ENCODE data around the gene SGSM2. TPM values are rescaled to one million over a fixed set of nuclear protein-coding genes. Genes with fewer than 3 reads are reported as not detected.
A peak's percentile ranks its signal among the peaks of the same experiment; 100 is the strongest.

The SGSM2 gene
- total and polyA plus RNA-seq, 2 of the 13 experiments (the other 11 are each of a cell fraction or from before 2014, with no cell fraction given), result 30.4 to 51.3 TPM

DNA sequence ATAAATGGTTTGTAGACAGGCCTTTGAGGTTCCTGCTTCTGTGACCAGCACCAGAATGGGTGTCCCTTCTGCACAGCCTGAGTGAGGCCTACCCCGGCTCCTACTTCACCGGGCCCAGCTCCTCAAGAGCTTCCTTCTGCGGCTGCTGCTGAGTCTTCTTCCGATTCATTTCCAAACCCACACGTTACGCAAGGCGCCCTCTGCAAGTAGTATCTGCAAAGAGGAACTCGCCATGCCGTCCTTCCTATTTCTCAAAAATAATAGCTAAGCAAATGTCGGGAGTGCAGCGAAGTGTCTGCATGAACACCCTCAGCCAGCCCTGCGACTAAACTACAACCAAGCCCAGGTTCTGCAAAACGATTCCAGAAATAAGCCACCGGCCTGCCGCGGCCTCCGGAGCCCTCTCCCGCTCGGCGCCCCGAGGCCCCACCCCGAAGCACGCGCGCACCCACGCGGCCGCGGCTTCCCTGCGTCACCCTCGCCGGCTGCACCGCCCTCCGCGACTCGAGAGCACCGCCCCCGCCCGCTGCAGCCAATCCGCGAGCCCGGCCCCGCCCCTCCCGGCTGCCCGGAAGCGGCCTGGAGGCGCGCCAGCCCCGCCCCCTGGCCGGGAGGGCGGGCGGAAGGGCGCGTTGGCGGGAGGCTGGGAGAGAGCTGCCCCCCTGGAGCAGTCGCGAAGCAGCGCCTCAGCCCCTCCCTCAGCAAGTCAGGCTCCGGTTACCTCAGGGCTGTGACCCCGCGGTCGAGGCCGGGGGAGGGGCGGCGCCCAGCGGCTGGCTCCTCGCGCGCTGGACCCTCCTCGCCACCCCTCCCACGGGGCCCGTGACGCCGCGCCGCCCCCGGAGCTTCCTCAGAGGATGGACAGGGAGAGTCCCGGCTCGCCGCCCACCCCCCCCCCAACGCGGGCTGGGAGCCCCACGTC, 55.2 kb downstream of the SGSM2 start (continued):
- peak; percentile 28; the same call in 1 of the 2 replicates for TF ChIP-seq MXD1 (CRISPR knock-in tag; IDR thresholded peaks at IDR 0.05)
- peak; percentile 48; the same call in 1 of the 2 replicates for TF ChIP-seq SIN3A (IDR thresholded peaks at IDR 0.05; ENCODE audit: borderline replicate concordance, low read depth, low read length)
- TF ChIP-seq, protein P1, sequence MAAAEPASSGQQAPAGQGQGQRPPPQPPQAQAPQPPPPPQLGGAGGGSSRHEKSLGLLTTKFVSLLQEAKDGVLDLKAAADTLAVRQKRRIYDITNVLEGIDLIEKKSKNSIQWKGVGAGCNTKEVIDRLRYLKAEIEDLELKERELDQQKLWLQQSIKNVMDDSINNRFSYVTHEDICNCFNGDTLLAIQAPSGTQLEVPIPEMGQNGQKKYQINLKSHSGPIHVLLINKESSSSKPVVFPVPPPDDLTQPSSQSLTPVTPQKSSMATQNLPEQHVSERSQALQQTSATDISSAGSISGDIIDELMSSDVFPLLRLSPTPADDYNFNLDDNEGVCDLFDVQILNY (CRISPR knock-in tag; conservative IDR thresholded peaks at IDR 0.05), result no peak
- TF ChIP-seq HOXD1 (CRISPR knock-in tag; IDR thresholded peaks at IDR 0.05), result no peak
- TF ChIP-seq GATAD1 (CRISPR knock-in tag; IDR thresholded peaks at IDR 0.05), result 0 out of 2 replicates have a peak, but pooled peaks have one; percentile 6
- 0 out of 2 replicates have a peak, but pooled peaks have one; percentile 57 for TF ChIP-seq ZHX1 (CRISPR knock-in tag; IDR thresholded peaks at IDR 0.05; ENCODE audit: low read depth)
- TF ChIP-seq TSC22D2 (CRISPR knock-in tag; IDR thresholded peaks at IDR 0.05; ENCODE audit: borderline replicate concordance), result no peak
- TF ChIP-seq CREB1 (IDR thresholded peaks at IDR 0.05), result peak; percentile 16; the same call in 1 of the 2 replicates
- TF ChIP-seq CREB1 (CRISPR knock-in tag; IDR thresholded peaks at IDR 0.05), result no peak
- TF ChIP-seq, protein P2, sequence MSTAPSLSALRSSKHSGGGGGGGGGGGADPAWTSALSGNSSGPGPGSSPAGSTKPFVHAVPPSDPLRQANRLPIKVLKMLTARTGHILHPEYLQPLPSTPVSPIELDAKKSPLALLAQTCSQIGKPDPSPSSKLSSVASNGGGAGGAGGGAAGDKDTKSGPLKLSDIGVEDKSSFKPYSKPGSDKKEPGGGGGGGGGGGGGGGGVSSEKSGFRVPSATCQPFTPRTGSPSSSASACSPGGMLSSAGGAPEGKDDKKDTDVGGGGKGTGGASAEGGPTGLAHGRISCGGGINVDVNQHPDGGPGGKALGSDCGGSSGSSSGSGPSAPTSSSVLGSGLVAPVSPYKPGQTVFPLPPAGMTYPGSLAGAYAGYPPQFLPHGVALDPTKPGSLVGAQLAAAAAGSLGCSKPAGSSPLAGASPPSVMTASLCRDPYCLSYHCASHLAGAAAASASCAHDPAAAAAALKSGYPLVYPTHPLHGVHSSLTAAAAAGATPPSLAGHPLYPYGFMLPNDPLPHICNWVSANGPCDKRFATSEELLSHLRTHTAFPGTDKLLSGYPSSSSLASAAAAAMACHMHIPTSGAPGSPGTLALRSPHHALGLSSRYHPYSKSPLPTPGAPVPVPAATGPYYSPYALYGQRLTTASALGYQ (CRISPR knock-in tag; IDR thresholded peaks at IDR 0.05), result peak; percentile 42; the same call in 1 of the 2 replicates
- TF ChIP-seq ELF3 (CRISPR knock-in tag; IDR thresholded peaks at IDR 0.05), result peak; percentile 39; the same call in 1 of the 2 replicates
- TF ChIP-seq, protein P3, sequence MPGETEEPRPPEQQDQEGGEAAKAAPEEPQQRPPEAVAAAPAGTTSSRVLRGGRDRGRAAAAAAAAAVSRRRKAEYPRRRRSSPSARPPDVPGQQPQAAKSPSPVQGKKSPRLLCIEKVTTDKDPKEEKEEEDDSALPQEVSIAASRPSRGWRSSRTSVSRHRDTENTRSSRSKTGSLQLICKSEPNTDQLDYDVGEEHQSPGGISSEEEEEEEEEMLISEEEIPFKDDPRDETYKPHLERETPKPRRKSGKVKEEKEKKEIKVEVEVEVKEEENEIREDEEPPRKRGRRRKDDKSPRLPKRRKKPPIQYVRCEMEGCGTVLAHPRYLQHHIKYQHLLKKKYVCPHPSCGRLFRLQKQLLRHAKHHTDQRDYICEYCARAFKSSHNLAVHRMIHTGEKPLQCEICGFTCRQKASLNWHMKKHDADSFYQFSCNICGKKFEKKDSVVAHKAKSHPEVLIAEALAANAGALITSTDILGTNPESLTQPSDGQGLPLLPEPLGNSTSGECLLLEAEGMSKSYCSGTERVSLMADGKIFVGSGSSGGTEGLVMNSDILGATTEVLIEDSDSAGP (CRISPR knock-in tag; IDR thresholded peaks at IDR 0.05; ENCODE audit: borderline replicate concordance), result peak; percentile 35
- TF ChIP-seq, protein P4, sequence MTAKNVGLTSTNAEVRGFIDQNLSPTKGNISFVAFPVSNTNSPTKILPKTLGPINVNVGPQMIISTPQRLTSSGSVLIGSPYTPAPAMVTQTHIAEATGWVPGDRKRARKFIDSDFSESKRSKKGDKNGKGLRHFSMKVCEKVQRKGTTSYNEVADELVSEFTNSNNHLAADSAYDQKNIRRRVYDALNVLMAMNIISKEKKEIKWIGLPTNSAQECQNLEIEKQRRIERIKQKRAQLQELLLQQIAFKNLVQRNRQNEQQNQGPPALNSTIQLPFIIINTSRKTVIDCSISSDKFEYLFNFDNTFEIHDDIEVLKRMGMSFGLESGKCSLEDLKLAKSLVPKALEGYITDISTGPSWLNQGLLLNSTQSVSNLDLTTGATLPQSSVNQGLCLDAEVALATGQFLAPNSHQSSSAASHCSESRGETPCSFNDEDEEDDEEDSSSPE (CRISPR knock-in tag; IDR thresholded peaks at IDR 0.05), result peak; percentile 85
- TF ChIP-seq KDM5B (CRISPR knock-in tag; IDR thresholded peaks at IDR 0.05; ENCODE audit: borderline replicate concordance), result 0 out of 2 replicates have a peak, but pooled peaks have one; percentile 36
- no peak for TF ChIP-seq SOX5 (CRISPR knock-in tag; IDR thresholded peaks at IDR 0.05; ENCODE audit: borderline replicate concordance)
- TF ChIP-seq, protein P5, sequence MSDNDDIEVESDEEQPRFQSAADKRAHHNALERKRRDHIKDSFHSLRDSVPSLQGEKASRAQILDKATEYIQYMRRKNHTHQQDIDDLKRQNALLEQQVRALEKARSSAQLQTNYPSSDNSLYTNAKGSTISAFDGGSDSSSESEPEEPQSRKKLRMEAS (IDR thresholded peaks at IDR 0.05), result peak; percentile 96

All from HepG2 (cell line).